Stimulated activated CD8-positive, alpha-beta memory T cell treated with anti-CD3 and anti-CD28 coated beads, Interleukin-12 subunit alpha, Interleukin-12 subunit beta, amount 100 ng/mL, for 4 hours (primary cell): ENCODE results near the gene FAM117B.

Source experiments
- DNase-seq: peaks from one replicate; pipeline ENCODE4 v3.0.0-alpha.2; 2020; ENCODE audit warnings: low read depth

FAM117B gene

GRCh38 chr2:202634556-202635427 is at the start of gene FAM117B:
Gene FAM117B (plus strand): TSS chr2:202634969. CDS start chr2:202635188, 219 bp downstream.
- DNase-seq: peak; percentile 97

- DNase-seq: peak; percentile 28
Observed at GRCh38 chr2:202588647-202589581, 45.9 kb upstream of the FAM117B start.

GRCh38 chr2:202589582-202589949 is 45.2 kb upstream of the FAM117B start:
- DNase-seq: no peak

- no peak for DNase-seq
Observed at GRCh38 chr2:202592566-202592965, 42.2 kb upstream of the FAM117B start.

GRCh38 chr2:202599105-202599504 is 35.7 kb upstream of the FAM117B start:
- DNase-seq: no peak

- no peak for DNase-seq
Observed at GRCh38 chr2:202599911-202600310, 34.9 kb upstream of the FAM117B start.

- DNase-seq: no peak
Observed at GRCh38 chr2:202604699-202605098, 30.1 kb upstream of the FAM117B start.

GRCh38 chr2:202605174-202605573 is 29.6 kb upstream of the FAM117B start:
- DNase-seq: no peak

- DNase-seq: no peak
Observed at GRCh38 chr2:202608142-202608852, 26.5 kb upstream of the FAM117B start.

GRCh38 chr2:202609381-202610145 is 25.2 kb upstream of the FAM117B start:
- no peak for DNase-seq

GRCh38 chr2:202610380-202610779 is 24.4 kb upstream of the FAM117B start:
- DNase-seq: no peak

- no peak for DNase-seq
Observed at GRCh38 chr2:202612145-202612544, 22.6 kb upstream of the FAM117B start.

GRCh38 chr2:202613479-202613878 is 21.3 kb upstream of the FAM117B start:
- DNase-seq: no peak

GRCh38 chr2:202624133-202624532 is 10.6 kb upstream of the FAM117B start:
- no peak for DNase-seq

- no peak for DNase-seq
Observed at GRCh38 chr2:202627042-202627441, 7.7 kb upstream of the FAM117B start.

- DNase-seq: no peak
Observed at GRCh38 chr2:202628646-202629198, 6.0 kb upstream of the FAM117B start.

- DNase-seq: no peak
Observed at GRCh38 chr2:202632682-202633290, 2.0 kb upstream of the FAM117B start.

- no peak for DNase-seq
Observed at GRCh38 chr2:202633470-202633869, 1.3 kb upstream of the FAM117B start.

- peak; percentile 76 for DNase-seq
Observed at GRCh38 chr2:202635428-202636212, 851 bp downstream of the FAM117B start.

GRCh38 chr2:202636213-202636513 is 1.4 kb downstream of the FAM117B start:
- DNase-seq: no peak
